ENCODE results near the gene SEC14L1.
"Not testable (repeated sequence)": the region's sequence is repeated elsewhere in the genome, so short reads cannot be mapped to it uniquely, and the experiment has no call there.

SEC14L1 gene

DNA sequence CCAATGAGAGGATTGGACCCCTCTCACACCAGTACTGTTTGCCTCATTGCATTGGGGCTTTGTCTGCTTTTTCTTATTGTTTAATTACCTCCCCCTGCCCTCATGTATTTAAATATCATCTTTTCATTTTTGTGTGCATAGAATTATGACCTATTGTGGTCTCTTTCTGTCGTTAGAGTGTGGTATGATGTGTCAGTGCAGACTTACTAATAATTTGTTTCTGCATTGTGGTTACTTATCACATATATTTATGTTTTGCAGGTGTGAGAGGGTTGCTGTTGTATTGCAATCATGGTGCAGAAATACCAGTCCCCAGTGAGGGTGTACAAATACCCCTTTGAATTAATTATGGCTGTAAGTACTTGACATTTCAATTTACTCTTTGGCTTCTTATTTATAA, 2.5 kb downstream of the SEC14L1 start:
- DNase-seq: no peak

DNA sequence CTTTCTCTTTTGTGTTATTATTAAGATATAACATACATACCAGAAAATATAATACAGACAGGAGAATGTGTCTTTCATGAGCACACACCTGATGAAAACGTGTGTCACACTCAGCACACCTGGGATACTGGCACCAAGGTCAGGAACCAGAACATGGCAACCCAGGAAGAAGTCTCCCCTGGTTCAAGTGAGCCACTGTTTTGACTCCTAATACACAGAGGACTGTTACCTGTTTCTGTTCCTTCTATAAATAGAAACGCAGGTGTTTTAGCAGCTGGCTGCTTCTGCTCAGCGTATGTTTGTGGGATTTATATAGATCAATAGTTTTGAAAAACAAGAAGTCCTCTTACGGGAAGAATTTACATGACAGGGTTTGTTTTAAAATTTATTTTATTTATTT, 3.5 kb downstream of the SEC14L1 start:
- DNase-seq: no peak

DNA sequence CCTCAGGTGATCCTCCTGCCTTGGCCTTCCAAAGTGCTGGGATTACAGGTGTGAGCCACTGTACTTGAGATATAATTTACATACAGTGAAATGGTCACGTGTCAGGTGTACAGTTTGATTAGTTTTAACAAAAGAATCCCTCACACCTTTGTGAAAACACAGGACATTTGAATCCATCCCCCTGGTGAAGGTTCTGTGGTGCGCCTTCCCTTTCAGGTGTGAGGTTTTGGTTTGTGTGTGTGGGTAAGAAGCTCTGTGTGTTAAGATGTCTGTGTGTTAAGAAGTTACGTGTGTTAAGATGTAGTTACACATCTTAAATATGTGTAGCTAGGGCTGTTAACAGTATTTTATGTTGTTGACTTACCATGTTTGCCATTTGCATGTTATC, 4.4 kb downstream of the SEC14L1 start:
- no peak for DNase-seq

DNA sequence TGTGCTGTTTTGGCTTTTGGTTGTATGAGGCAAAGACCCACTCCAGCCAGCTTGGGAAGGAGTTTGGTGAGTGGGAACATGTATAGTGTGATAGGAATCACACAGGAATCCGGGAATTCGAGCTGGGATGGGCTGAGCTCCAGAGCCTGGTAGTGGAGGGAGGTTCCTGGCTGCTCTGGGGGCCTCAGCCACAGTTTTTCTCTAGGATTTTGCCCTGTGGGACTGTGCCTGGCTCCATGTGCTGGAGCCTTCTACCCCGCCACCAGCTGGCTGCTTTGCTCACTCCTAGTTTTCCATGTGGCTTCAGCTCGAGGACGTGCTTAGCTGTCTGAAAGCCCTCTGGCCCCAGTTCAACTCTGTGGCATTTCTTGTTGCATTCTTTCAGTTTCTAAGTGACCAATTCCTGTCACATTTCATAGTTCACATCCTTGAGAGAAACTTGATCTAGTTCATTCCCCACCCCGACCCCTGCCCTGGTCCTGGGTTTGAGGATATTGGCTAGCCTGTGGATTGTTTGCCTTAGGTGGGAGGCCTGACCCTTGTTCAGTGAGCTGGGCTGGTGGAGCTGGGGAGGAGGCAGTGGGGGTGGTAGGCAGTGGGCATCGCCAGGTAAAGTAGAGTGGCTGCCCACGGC, 5.0 kb downstream of the SEC14L1 start:
- DNase-seq: no peak

DNA sequence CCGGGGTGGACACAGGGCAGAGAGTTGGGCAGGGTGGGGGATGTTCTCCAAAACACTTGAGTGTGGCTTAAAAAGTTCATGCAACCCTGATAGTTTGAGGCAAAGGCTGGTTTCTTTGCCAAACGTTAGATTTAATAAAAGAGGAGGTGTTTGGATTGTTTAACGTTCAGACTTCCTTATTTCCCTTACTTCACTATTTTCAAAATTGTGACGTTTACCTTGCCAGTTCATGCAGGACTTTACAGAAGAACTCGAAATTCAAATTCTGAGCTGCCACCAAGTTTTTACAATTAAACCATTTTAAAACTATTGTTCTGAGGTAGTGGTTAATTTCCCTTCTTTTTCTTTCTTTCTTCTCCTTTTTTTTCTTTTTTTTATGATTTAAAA, 5.5 kb downstream of the SEC14L1 start:
- DNase-seq: no peak

DNA sequence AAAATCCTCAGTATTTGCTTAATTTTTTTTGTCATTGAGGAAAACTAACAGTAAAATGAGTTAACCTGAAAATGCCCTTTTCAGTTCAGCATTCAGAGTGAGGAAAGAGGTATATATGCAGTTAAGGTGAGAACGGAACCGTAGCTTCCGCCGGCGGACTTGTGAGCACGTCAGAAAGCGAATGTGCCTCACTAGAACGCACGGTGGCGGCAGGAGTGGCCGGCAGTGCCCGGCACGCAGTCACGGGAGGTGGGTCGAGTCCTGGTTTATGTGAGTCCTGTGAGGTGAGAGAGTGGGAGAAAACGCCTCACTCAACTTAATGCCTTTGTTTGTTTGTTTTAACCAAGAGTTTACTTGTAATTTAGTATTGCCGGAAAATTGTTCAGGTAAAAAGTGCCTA, 6.1 kb downstream of the SEC14L1 start:
- DNase-seq: no peak

DNA sequence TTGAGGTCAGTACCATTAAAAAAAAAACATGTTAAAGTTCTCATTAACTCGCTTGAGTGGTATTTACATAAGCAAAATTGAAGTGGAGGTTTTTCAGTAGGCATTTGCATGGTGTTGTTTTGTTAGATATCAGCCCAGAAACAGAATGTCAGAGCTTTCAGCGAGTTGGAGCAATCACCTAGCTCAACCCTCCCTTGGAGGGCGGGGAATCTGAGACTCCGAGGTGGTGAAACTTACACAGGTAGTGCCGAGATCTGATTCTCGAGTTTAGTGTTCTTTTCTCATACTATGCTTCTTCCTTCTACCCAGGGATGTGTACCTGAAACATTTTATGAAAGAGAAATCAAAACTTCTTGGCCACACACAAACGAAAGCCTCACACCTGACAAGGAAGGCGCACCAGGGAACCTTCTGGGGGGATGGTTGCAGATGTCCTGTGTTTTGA, 6.6 kb downstream of the SEC14L1 start:
- no peak for DNase-seq

DNA sequence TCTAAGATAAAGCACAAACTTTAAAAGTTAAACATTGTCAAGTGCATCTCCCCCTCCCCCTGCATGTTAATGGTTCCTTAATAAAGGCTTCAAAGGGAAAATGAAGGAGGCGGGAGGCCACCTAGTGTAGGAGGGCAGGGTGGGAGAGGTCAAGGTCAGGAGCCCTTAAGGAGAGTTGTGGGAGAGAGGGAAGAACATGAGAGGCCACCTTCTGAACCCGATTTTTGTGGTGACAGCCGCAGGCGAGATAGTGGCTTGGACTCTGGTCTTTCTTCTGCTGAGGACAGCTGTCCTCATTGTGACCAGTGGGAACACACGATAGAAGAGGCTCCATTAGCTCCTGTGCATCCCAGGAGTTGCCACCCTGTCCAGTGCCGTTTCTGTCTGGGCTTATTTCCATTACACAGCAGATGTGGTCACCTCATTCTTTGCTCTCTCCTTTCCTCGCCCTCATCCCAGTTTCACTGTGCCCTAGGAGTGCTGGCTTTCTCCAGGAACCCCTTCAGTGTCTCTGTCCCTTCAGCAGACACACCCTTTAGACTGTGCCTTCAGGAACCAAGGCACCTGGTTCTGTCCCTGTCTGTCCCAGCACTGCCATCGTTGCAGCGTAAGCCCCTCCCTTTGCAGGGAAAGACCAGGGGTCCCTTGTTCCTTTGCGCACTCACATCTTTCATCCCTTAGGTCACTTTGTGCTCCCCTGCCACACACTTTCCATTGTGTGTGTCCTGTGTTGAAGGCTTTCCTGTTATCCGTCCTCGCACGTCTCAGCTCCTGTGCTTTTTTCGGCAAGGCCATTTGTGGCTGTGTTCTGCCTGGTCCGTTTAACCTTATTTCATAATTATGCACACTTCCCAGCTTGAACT, 7.5 kb downstream of the SEC14L1 start:
- no peak for DNase-seq

DNA sequence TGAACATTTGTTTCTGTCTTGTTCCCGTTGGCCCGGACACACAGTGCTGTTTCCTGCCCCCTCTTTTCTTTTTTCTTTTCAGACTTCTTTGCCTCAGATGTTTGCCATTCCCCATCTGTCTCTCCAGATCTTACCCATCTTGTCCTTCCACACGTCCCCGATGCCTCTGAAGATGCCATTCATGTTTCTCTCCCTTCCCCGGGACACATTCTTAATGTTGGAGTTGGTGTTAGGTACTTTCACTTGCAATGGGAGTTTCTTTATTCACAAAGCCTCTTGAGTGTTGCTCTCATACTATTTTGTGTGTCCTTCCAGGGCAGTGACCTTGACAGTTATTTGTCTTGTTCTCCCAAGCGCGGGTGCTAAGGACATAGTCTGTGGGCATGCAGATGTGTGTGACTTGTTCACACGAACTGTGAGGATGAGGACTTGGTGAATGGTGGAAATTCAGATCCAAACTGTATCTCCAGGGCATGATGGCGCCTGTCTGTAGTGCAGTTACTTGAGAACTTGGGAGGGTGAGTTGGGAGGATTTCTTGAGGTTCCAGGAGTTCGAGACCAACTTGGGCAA, 8.3 kb downstream of the SEC14L1 start:
- DNase-seq: no peak

DNA sequence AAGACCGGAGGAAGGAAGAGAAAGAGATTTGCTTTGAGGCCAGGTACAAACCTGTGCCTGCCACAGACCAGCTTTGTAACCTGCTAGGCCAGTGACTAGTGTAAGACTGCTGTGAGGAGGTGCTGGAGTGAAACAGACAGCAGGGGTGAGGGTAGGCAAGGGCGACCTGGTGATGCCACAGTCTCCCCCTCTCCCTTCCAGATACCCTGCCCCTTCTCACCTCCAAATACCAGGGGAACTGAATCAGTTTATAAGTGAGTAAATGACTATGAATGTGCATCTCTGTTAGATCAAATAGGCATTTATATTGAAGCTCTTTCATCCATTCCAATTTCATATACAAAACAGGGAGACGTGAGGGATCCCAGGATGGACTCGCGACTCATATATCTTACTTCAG, 9.4 kb downstream of the SEC14L1 start:
- no peak for DNase-seq

DNA sequence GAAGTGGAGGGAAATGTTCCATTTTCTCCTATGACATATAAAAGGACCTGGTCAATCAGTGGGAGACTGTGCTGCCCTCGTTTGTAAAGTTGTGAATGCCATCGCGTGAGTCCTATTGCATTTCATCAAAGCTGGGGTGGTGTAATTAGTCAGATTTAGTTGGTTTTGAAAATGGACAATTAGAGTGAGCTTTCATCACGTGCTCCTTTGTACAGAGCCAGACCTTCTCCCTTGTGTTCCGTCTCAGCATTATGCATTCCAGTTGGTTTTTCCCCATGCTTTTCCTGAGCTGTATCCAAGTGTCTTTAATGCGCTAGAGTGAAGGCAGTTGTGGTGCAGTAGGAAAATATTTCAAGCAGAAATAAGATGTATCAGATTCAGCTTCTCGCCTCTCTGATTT, 10.4 kb downstream of the SEC14L1 start:
- DNase-seq: no peak

DNA sequence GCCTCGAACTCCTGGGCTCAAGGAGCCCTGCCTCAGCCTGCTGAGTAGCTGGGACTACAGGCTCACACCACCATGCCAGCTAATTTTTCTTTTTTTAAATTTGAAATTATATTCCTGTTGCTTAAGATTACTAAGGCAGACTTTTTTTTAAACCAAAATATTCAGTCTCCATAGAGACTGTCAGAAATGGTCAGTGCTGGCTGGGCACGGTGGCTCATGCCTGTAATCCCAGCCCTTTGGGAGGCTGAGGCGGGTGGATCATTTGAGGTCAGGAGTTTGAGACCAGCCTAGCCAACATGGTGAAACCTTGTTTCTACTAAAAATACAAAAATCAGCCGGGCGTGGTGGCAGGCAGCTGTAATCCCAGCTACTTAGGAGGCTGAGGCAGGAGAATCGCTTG, 11.3 kb downstream of the SEC14L1 start:
- DNase-seq: not testable (repeated sequence)

DNA sequence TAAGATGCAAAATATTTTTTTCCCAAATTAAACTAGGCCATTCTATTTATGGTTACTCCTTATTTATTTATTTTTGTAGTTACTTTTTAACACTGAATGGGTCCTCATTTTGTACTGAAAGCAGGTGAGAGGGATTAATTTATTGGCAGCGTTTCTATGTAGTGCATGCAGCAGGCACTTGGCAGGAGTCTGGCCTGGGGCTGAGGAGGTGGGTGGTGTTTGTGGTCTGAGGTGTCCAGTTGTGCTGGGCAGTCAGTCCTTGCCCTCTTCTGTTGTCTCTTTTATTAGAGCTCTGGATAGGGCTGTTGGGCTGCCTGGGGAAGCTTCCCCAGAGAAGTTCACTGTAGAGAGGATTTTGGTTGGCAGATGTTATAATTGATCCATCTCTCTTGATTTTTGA, 12.7 kb downstream of the SEC14L1 start:
- no peak for DNase-seq

DNA sequence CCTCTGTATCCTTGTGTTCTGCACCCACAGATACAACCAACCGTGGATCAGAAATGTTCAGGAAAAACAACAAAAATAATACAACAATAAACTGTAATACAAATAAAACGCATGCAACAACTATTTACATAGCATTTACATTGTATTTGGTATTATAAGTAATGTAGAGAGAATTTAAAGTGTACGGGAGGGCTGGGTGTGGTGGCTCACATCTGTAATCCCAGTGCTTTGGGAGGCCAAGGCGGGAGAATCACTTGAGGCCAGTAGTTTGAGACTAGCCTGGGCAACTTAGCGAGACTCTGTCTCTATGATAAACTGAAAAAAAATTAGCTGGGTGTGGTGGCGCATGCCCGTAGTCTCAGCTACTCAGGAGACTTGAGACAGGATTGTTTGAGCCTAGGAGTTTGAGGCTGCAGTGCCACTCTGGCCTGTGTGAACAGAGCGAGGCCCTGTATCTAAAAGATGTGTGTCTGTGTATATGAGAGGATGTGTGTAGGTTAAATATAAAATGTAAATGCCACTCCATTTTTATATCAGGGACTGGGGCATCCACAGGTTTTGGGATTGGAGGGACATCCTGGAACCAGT, 13.3 kb downstream of the SEC14L1 start:
- DNase-seq: no peak

DNA sequence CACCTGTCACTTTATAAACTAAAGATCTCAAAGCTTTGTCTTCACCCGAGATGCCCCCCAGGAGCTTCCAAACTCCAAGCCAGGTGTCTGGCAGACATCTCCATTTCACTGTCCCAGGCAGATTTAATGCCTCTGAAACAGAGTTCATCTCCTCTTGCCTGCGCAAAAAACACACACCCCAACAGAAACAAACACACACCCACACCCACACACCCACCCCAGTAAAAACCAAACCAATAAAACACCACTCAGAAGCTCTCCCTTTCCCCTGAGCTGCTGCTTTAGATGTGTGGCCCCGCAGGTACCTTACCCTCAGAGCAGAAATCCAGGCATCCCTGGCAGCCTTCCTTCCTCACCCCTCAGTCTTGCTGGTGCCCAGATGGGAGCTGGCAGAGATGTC, 14.4 kb downstream of the SEC14L1 start:
- no peak for DNase-seq

DNA sequence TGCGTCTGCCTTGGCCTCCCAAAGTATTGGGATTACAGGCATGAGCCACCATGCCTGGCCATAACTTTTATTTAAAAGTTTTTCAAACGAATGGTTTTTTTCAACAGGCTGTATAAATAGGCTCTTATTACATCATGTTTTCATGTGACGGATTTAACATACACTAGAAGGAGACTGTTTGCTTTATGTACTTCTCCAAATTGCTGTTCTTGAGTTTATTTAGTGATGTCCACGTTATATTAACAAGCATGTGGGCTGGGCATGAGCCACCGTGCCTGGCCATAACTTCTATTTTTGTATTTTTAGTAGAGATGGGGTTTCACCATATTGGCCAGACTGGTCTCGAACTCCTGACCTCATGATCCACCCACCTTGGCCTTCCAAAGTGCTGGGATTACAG, 17.0 kb downstream of the SEC14L1 start:
- DNase-seq: not testable (repeated sequence)

DNA sequence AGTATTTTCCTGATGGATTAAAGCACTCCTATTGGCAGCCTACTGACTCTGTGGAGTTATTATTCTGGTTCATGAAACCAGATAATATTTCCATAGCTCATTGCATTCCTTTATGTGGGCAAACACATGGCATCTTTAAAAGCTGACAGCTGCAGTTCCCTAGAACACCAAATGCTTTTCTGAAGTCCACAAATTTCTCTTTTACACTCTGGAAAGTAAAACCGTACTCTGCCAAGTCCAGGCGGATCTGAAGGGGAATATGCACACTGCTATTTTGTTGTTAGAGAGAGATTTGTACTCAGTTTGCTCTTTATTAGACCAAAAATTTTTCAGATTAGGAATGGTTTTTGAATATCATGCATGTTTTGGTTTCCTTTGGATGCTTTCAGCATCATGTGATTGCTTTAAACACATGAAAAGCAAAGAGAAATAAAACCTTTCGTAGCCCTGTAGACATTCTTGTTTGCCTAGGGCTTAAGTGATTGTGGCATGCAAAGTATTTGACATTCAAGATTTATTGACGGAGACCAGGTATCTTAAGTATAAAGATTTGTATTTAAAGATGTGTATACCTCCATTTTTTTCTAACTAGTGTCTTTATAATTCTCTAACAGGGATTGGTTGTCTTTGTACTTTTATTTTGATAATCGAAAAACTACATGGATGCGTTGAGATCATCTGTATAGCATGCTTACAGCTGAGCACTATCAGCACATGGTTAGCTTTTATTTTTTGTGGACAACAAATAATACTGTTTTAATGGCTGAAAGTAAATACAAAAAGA, 19.5 kb downstream of the SEC14L1 start:
- DNase-seq: no peak

DNA sequence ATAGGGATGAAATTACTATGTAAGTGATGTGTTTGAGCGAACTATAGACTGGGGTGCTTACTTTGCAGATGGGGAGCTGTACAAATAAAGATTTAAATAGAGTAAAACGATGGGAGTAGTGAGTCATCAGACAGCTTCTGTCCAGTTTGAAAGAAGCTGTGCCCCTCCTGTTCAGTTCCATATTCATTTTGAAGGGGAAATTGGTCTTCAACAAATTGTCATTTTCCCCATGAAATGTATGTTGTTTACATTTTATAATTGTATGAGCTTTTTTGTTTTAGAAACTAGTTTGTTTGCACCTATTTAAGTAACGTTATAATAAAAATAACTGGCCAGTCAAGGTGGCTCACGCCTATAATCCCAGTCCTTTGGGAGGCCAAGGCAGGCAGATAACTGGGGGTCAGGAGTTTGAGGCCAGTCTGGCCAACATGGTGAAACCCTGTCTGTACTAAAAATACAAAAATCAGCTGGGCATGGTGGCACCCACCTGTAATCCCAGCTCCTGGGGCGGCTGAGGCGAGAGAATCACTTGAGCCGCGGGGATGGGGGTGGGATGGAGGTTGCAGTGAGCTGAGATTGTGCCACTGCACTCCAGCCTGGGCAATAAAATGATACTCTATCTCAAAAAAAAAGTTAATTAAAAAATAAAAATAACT, 20.2 kb downstream of the SEC14L1 start:
- DNase-seq: no peak

DNA sequence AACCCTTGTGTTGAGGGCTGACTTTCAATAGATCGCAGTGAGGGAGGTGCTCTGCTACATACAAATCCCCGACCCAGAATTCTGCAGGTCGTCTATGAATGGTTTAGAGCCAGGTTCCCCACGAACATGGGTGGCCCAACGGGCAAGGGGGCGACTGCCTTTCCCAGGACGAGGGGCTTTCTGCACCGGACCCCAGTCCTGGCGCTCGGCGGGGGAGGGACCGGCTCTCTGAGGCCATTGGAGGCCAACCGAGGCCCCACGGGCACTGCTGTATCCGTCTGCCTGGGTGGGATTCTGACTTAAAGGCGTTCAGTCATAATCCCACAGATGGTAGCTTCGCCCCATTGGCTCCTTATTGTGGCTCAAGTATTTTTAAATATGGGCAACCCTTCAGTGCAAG, 21.2 kb downstream of the SEC14L1 start:
- no peak for DNase-seq

DNA sequence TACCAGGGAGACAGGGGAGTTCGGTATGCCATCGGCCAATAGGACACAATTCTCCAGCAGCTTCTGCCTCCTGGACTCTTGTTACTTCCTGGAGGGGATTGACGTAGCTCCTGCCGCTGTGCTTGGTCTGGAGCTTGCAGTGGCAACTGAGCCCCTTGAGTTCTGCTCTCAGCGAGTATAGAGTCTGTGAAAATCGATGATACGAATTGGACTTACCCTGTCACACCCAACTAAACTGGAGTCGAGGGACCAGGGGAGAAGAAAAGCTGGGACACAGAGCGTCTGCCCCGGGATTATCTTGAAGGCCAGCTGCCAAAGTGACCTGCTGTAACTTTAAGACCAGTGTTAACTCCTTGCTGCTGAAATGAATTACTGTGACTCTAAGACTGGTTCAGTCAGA, 22.2 kb downstream of the SEC14L1 start:
- DNase-seq: no peak

DNA sequence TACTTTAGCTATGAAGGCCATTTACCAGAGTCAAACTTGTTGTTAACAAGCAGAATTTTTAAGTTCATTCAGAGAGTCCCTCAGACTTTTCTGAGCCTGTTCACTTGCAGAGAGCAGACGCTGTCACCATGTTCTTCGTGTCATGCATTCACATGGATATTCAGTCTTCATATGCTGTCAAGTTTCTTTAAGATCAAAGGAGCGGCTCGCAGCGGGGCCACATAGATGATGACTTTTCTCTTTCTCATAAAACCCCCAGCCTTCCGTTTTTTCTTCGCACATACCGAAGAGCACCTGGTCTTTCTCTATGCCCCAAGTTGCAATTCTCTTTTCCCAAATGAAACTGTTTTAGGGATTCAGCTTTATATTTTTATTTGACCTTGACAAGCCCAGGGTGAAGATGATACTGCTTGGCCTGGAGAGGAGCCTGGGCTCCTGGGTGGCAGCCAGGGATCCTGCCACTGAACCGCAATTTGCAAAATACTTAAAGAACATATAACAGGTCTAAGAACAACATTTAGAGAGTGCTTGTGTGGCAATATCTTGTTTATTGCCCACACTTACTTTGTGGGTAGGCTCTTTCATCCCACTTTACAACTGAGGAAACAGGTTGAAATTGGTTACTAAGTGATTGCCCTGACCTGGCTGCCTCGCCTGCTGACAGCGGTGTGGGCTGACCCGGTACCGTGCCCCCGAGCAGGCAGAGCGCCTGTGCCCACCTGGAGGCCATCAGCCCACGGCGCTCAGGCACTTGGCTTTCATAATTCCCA, 22.9 kb downstream of the SEC14L1 start:
- no peak for DNase-seq
